PC-9 (cell line): ENCODE data around the gene DUSP19.

ENCODE experiments used
- CTCF ChIP-seq: fragments of 200-600 bp; sonication (generic); conservative IDR thresholded peaks from 2 replicates; pipeline ENCODE4 v1.6.1; 2017; ENCODE audit warnings: mixed run types, antibody characterized with exemption, mild to moderate bottlenecking, moderate library complexity
- EZH2 ChIP-seq: fragments of 200-600 bp; sonication (generic); IDR thresholded peaks from 2 replicates; pipeline ENCODE4 v1.8.0; 2017; ENCODE audit warnings: antibody characterized with exemption, low read depth

GRCh38 chr2:183038341-183039300 is 39.9 kb upstream of the DUSP19 start, which contains the start of gene NCKAP1:
- TF ChIP-seq CTCF (peak; percentile 73), EZH2 (no peak)
